Measurements from ENCODE around the gene WNT3A.

The WNT3A gene

DNA sequence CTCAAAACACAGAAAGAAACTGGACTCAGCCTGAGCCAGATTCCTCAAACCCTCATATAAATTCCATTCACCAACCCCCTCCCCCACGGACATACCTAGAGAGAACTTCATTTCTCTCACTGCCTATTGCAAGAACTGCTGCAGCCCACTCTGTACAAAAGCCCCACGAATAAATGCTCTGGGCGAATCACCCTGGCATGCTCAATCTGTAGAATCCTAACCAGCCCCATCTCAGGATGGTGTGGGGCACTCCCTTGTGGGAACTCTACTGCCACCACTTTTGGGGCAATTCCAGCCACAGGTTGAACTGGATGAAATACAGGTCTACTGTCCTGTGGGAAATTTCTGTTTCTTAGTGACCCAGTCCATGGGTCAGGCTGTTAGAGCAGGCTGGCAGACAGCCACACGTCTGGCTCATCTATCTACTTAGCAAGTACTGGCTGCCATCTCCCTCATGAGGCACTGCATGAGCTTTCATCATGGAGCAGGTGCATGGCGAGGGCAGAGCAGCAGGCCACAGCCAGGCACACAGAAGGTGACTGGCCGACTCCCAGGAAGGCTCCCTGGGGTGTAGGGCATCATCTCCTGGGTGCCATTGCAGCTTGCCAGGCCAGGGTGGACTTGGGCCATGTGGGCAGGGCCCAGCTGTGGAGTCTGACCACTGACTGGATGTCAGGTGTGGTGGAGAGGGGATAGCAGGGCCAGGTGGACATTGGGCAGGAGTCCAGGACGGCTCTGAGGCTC lies 97.9 kb downstream of the WNT3A start:
- DNase-seq: no peak

DNA sequence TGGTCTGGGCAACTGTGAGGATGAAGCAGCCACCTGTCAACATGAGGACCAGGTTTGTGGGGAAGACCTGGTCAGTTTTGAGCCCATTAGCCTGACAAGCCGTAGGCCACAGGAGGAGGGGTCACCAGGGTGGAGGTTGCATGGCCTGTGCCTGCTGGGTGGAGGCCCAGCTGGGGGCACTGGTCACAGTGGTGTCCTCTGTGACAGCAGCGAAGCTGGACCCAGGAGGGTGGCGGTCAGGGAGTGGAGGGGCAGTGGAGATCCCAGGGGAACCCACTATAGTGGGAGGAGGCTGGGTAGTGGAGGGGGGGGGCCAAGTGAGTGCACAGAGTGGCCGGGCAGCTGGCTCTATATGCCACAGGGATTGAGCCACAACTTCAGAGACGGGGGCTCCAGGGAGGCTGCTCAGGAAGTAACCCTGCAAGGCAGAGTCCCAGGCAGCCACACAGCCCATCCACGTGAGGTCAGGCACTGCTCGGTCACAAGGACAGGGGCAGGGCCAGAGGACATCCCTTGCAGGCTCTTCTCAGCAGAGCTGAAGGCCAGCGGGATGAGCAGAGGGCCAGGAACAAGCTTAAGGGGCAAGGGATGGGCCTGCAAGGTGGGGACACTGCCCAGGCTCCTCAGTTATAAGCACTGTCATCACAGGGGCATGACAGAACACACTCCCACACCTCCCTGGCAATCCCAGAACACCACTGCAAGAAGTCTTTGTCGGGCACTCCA lies 98.6 kb downstream of the WNT3A start:
- DNase-seq: no peak

DNA sequence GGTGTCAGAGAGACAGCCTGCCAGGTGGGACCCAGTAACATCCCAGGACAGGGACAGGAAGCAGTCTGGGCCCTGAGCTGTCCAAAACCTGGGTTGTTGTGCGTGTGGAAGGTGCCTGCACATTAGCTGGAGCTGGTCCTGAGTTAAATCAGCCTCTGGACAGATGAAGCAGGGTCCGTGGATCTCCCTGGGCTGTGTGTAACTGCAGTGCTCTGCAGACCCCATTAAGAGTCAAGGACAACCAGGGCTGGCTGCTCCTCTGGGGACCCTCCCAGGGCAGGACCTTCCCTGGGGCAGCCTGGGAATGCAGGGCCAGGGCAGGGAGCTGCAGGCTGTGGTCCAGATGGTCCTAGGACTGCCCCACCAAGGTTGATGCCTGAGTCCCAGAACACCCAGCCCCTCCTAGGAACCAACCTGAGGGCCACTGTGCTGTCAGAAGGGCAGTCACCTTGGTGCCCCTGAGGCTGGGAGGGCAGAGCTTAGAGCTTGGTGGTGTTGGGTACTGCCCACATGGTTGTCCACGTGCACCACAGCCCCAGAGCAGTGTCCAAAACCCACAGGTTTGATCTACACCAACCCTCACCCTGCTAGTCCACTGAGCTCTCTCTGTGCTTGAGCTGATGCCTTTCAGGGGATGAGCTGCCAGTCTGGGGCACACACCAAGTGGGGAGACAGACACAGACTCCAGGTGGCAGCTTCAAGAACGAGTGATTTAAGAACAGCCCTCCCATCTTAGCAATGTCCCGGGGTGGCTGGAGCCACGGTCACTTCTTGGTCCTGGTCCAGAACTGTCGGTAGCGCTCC lies 99.4 kb downstream of the WNT3A start:
- DNase-seq: no peak

DNA sequence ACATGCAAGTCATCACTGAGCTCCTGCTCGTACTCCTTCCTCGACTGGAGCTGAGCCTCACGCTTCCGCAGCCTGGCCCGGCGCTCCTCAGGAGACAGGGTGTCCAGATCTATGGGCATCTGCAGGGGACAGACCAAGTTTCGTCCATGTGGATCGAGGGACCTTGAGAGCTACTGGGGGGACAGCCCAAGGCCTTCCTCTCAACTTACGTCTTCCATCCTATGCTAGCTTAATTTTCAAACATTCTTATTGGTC lies 99.9 kb downstream of the WNT3A start:
- no peak for DNase-seq

DNA sequence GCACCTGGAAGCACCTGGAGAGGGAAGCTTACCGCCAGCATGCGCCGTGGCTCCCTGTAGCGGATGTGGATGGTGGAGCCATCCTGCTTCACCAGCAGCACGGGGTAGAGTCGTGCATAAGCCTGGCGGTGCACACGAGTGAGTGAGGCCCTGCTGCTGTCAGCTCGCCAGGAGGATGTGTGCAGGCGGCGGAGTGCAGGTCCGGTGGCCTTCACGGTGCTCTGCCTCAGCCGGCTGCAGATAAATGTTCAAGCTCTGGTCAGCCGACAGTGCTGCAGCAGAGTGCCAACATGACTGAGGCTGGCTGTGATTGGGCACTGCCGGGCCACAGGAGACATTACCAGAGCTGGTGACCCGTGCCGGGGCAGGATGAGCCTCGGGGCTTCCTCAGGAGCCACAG lies 100.8 kb downstream of the WNT3A start:
- DNase-seq: no peak

DNA sequence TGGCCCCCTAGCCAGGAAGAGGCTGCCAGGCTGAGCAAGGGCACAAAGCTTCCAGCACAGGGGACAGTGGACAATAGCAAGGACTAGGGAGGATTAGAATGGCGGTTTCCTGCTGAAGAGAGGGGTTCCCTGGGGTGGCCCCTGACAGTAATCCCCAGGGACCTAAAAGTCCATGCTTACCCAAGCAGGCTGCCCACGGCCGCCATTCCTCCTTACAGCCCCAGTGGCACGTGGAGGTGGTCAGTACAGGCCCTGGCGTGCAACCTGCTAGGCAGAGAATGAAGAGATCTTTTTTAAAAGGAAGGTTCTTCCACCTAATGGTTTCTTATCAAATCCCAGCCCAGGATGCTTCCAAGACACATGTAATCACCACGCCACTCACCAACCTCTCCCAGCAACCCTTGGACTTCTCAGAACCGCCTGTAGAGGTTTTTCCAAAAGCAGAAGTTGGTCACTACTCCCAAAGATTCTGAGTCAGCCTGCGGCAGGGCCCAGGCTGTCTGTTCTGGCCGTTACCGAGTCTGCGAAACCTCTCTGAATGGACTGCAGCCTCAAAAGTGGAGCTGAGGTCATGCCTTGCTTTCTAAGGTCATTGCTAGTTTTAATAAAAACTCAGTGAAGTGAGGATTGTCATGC lies 101.4 kb downstream of the WNT3A start:
- DNase-seq: no peak

DNA sequence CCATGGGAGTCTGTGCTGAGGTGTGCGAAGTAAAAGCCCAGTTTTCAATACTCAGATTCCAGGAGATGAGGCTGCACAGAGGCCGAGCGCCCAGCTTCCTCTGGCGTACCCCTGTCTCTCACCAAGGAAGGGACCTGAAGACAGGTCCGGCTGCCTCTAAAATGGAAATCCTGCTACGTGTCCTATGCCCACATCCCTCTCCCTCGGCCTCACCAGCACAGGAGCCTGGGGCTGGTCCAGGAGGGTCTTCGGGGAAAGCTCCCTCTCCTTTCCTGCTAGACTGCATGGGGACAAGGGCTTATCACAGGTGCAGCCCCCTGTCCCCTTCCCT lies 101.9 kb downstream of the WNT3A start:
- DNase-seq: no peak

DNA sequence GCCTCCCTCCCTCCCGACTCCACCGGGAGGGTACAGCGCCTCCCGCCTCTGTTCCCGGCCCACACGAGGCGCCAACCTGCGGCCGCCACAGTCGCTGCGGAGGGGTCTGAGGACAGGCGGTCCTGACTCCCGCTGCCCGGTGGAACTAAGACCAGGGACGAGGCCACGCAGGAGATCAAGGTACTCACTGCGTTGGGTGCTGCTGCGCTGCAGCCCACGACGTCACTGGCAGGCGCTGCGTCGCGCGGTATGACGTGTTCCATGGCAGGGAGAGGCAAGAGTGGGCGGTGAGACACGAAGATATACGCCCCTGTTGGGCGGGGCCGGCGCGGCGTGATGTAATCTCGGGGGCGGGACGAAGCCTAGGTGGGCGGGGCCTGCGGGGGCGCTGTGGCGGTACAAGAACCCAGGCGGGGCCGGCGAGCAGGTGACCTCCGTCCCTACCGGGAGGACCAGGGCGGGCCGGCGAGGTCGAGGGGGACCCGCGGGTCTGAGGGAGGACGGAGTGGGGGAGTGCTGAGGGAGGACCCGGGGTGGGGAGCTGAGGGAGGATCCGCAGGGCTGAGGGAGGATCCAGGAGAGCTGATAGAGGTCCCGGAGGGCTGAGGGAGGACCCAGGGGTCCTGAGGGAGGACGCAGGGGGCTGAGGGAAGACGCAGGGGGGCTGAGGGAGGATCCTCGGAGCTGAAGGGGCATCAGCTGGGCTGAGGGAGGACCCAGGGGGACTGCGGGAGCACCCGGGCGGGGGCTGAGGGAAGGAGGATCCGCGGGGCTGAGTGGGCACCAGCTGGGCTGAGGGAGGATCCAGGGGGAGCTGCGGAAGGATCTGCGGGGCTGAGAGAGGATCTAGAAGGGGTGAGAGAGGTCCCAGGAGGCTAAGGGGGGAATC lies 102.5 kb downstream of the WNT3A start, which contains the start of gene MRPL55:
MRPL55 (minus strand) TSS at position 227 of the 889 bp plus-strand sequence. CDS start 1,039 bp downstream, outside the sequence.
- DNase-seq: peak; percentile 96

DNA sequence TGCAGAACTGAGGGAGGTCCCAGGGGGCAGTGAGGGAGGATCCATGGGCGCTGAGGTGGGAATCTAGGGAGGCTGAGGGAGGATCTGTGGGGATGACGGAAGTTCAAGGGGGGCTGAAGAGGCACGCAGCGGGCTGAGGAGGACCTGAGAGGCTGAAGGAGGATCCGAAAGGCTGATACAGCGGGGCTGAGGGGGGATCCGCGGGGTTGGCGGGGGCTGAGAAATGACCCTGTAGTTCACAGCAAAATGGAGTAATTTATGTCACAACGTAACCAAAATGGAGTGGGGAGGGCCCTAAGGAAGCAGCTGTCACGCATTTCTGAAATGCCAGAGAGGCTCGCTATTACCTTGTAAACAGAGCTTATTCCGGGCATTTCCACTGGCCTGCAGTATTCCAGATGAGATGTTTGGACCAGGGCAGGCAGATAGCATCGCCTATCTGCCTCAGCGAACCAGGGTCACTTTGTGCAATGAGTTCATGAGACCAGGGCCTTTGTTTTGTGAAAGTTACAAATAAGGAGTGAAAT lies 103.2 kb downstream of the WNT3A start:
- DNase-seq: peak; percentile 37

DNA sequence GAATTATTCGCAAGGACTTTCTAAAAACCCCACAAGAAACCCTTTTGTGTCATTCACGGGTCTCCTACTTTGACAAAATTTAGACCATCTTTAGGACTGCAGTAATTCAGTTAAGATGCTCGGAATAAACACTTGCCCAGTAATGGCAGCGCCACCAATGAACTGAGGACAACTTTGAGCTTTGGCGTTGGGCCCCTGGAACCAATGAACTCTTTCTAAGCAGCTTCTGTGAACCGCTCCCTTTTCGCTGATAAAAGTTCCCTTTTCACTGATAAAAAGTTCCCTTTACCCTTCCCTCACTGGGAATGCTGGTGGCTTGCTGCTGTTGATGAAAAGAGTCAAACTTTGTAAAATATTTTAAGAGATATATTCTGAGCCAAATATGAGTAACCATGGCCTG lies 103.8 kb downstream of the WNT3A start:
- DNase-seq: no peak
